SK-N-SH (cell line): ENCODE results near the gene TMEM106A. TPM values are rescaled to one million over a fixed set of nuclear protein-coding genes. Genes with fewer than 3 reads are reported as not detected.

Experiments used
- CTCF ChIA-PET: fragments of 300-600, 350-600 bp; formaldehyde crosslinking; extraction: SDS; loops from one replicate; lab custom pipeline; 2021; lab: Yijun Ruan, JAX
- POLR2A ChIA-PET: fragments of 350-600 bp; sonication (Branson Sonifier 250); formaldehyde crosslinking; extraction: SDS; loops from one replicate; lab custom pipeline; 2020; ENCODE audit warnings: antibody characterized with exemption, inconsistent platforms; lab: Yijun Ruan, JAX
- DNase-seq: peaks from one replicate; pipeline ENCODE4 v3.0.0; 2012
- H2AFZ ChIP-seq: fragments of 200-600 bp; sonication (generic); 2 replicates; pipeline ENCODE4 v1.8.1; 2016; ENCODE audit warnings: antibody characterized with exemption, mild to moderate bottlenecking, low read depth
- H3F3A ChIP-seq: fragments of 200-600 bp; sonication (generic); replicated peaks from 2 replicates; pipeline ENCODE3; 2016; ENCODE audit warnings: antibody characterized with exemption, mild to moderate bottlenecking; ENCODE audit not compliant: insufficient read depth
- H3K27ac ChIP-seq, 2 experiments: fragments of 200-500 bp in 1 of 2; fragments of 200-600 bp in 1 of 2; sonication (Bioruptor generic) in 1 of 2; sonication (generic), shearing (Covaris generic) in 1 of 2; 2 replicates each; pipeline versions ENCODE4 v1.5.1 to v1.6.1; 2014 to 2016; ENCODE audit warnings: low read depth in 2 of 2, inconsistent platforms in 1 of 2, low read length in 1 of 2, mild to moderate bottlenecking in 1 of 2, mixed read lengths in 1 of 2
- H3K27me3 ChIP-seq: fragments of 200-600 bp; sonication (generic), shearing (Covaris generic); 2 replicates; pipeline ENCODE4 v1.6.1; 2016; ENCODE audit warnings: mixed run types; ENCODE audit not compliant: insufficient read depth
- H3K36me3 ChIP-seq, 2 experiments: fragments of 200-500 bp in 1 of 2; fragments of 200-600 bp in 1 of 2; sonication (Bioruptor generic) in 1 of 2; sonication (generic) in 1 of 2; replicated peaks in 1 of 2; 2 replicates each; pipeline versions ENCODE3 to v1.5.1; 2014 to 2016; ENCODE audit warnings: low read length in 1 of 2, mild to moderate bottlenecking in 1 of 2; ENCODE audit not compliant: insufficient read depth in 2 of 2, control insufficient read depth in 1 of 2
- H3K4me1 ChIP-seq, 2 experiments: fragments of 200-500 bp in 1 of 2; fragments of 200-600 bp in 1 of 2; sonication (Bioruptor generic) in 1 of 2; sonication (generic), shearing (Covaris generic) in 1 of 2; 2 replicates each; pipeline versions ENCODE4 v1.5.1 to v1.6.1; 2014 to 2016; ENCODE audit warnings: low read depth in 1 of 2, low read length in 1 of 2, mixed run types in 1 of 2; ENCODE audit not compliant: insufficient read depth in 2 of 2, control insufficient read depth in 1 of 2
- H3K4me2 ChIP-seq: fragments of 200-600 bp; sonication (generic), shearing (Covaris generic); 2 replicates; pipeline ENCODE4 v1.6.1; 2017; ENCODE audit warnings: mixed run types
- H3K4me3 ChIP-seq, 2 experiments: fragments of 200-500 bp in 1 of 2; fragments of 200-600 bp in 1 of 2; sonication (Bioruptor generic) in 1 of 2; sonication (generic), shearing (Covaris generic) in 1 of 2; 2 replicates each; pipeline versions ENCODE4 v1.5.1 to v1.8.1; 2014 to 2016; ENCODE audit warnings: low read depth in 2 of 2, inconsistent platforms in 1 of 2, low read length in 1 of 2, mild to moderate bottlenecking in 1 of 2, mixed read lengths in 1 of 2, moderate library complexity in 1 of 2
- H3K79me2 ChIP-seq: fragments of 200-600 bp; sonication (generic); 2 replicates; pipeline ENCODE4 v1.8.1; 2017; ENCODE audit warnings: mild to moderate bottlenecking; ENCODE audit not compliant: insufficient read depth
- H3K9ac ChIP-seq: fragments of 200-600 bp; sonication (generic); 2 replicates; pipeline ENCODE4 v1.6.1; 2017; ENCODE audit warnings: mixed run types
- H3K9me2 ChIP-seq: fragments of 200-600 bp; sonication (generic); 2 replicates; pipeline ENCODE4 v1.6.1; 2017; ENCODE audit warnings: mixed run types
- H3K9me3 ChIP-seq: fragments of 200-600 bp; sonication (generic); 2 replicates; pipeline ENCODE4 v1.6.1; 2017; ENCODE audit warnings: mixed run types, mild to moderate bottlenecking, moderate library complexity
- H4K20me1 ChIP-seq: fragments of 200-600 bp; sonication (generic); 2 replicates; pipeline ENCODE4 v1.6.1; 2017; ENCODE audit warnings: mild to moderate bottlenecking, mixed run types; ENCODE audit not compliant: insufficient read depth
- ELF1 ChIP-seq: IDR thresholded peaks from 2 replicates; pipeline ENCODE4 v1.4.0; 2012
- FOXJ3 ChIP-seq: sonication (generic); formaldehyde crosslinking; IDR thresholded peaks from 2 replicates; pipeline ENCODE4 v1.5.1; 2020; ENCODE audit warnings: mild to moderate bottlenecking, missing genetic modification reagents
- GABPA ChIP-seq: IDR thresholded peaks from 2 replicates; pipeline ENCODE4 v1.4.0; 2012; ENCODE audit warnings: low read depth, mild to moderate bottlenecking
- IRF3 ChIP-seq: fragments of 150-350 bp; IDR thresholded peaks from 2 replicates; pipeline ENCODE4 v1.6.1; 2016; ENCODE audit warnings: mild to moderate bottlenecking, low read depth, low read length
- JUND ChIP-seq: IDR thresholded peaks from 2 replicates; pipeline ENCODE4 v1.4.0; 2012
- MEF2A ChIP-seq: IDR thresholded peaks from 2 replicates; pipeline ENCODE4 v1.4.0; 2012; ENCODE audit warnings: low read depth, borderline replicate concordance
- NFIC ChIP-seq: IDR thresholded peaks from 2 replicates; pipeline ENCODE4 v1.4.0; 2012; ENCODE audit warnings: borderline replicate concordance
- NRF1 ChIP-seq: IDR thresholded peaks from 2 replicates; pipeline ENCODE4 v1.6.1; 2012; ENCODE audit warnings: low read depth, mild to moderate bottlenecking, low read length
- PBX3 ChIP-seq: IDR thresholded peaks from 2 replicates; pipeline ENCODE4; 2012
- REST ChIP-seq: IDR thresholded peaks from 2 replicates; pipeline ENCODE4 v1.6.1; 2012; ENCODE audit warnings: mild to moderate bottlenecking, low read depth, low read length, moderate library complexity
- RFX5 ChIP-seq: IDR thresholded peaks from 2 replicates; pipeline ENCODE4 v1.6.1; 2012; ENCODE audit warnings: mild to moderate bottlenecking, improper control_type of control experiment, low read length
- RXRA ChIP-seq: IDR thresholded peaks from 2 replicates; pipeline ENCODE4 v1.4.0; 2012; ENCODE audit warnings: low read depth, mild to moderate bottlenecking, borderline replicate concordance
- SIN3A ChIP-seq: IDR thresholded peaks from 2 replicates; pipeline ENCODE4 v1.6.1; 2012; ENCODE audit warnings: low read depth, mild to moderate bottlenecking, low read length, moderate library complexity, borderline replicate concordance
- SMC3 ChIP-seq: IDR thresholded peaks from 2 replicates; pipeline ENCODE4 v1.6.1; 2012; ENCODE audit warnings: low read depth, low read length, improper control_type of control experiment
- TAF1 ChIP-seq: IDR thresholded peaks from 2 replicates; pipeline ENCODE4 v1.6.1; 2012; ENCODE audit warnings: low read depth, mild to moderate bottlenecking, low read length, moderate library complexity, borderline replicate concordance
- TCF12 ChIP-seq: IDR thresholded peaks from 2 replicates; pipeline ENCODE4 v1.4.0; 2012
- TEAD4 ChIP-seq: IDR thresholded peaks from 2 replicates; pipeline ENCODE4 v1.4.0; 2012; ENCODE audit warnings: mild to moderate bottlenecking, borderline replicate concordance; ENCODE audit not compliant: insufficient read depth
- USF2 ChIP-seq: fragments of 150-350 bp; IDR thresholded peaks from 2 replicates; pipeline ENCODE4 v1.6.1; 2017; ENCODE audit warnings: antibody characterized with exemption, low read length, low read depth, borderline replicate concordance
- WGBS: methylation state at CpG from one replicate; pipeline ENCODE4 v1.1.6; 2017; ENCODE audit warnings: low lambda C conversion rate; 5-methylcytosine and 5-hydroxymethylcytosine counted together
- polyA plus RNA-seq, 3 experiments: library from polyadenylated mRNA; depleted of rRNA; stranded (reverse); fragments of >200 nt; gene quantifications; 2 replicates each; pipeline ENCODE4 v1.2.3, GENCODE V29; 2012
- TF ChIP-seq, protein P1 (sequence below): IDR thresholded peaks from 2 replicates; pipeline ENCODE4 v1.4.0; 2012; ENCODE audit warnings: low read depth, borderline replicate concordance
- TF ChIP-seq, protein P2 (sequence below): IDR thresholded peaks from 2 replicates; pipeline ENCODE4 v1.4.0; 2012; ENCODE audit warnings: low read depth

Gene TMEM106A
- polyA plus RNA-seq, 1 of the 3 experiments (the other 2 are of a cell fraction), result 0.12 TPM

GRCh38 chr17:43171586-43172487 lies 39.8 kb upstream of the TMEM106A start (continued):
- no peak for TF ChIP-seq REST

DNA sequence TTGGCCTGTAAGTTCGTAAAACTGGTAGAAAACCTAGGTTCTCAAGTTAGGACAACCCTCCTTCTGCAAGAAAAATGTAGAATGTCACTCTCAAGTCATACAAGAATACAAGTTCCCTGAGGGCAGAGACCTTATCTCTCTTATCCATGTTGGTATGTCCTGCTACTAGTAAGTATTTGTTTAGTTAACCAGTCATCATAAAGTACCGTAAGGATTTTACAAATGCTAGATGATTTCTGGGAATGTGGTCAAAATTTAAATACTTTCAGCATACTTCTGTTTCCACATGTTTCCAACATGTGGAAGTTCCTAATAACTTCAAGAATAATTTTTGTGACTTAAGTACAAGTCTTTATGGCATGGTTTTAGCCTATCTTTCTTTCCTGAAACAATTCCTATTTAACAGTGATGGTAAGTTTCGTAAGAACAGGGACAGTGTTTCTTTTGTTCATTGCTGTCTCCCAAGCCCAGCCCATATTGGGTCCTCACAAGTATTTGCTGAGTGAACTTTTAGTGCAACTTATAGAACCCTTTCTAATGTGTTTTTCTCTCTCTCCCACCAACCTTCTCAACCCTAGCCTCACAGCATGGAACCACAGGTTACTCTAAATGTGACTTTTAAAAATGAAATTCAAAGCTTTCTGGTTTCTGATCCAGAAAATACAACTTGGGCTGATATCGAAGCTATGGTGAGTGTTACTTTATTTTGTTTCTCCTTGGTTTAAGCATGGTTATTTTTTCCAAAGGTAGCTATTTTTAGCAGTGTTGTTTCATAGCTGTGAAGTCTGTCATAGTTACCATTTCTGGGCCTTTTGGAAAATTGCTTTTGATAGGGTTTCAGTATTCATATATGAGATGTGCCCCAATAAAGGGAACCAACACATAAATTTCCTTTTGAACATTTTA lies 36.2 kb upstream of the TMEM106A start:
- 77% methylated on average over 4 of the region's 4 CpGs for whole genome bisulfite sequencing
- H3K9ac ChIP-seq, result no peak overlapping the region

More for the DNA sequence above, 36.2 kb upstream of the TMEM106A start:
- Histone ChIP-seq H3K27me3 (no peaks in the 10 kb centered on the region), H3K9me2 (no peaks in the 10 kb centered on the region), H3F3A (peaks cover 26% of the 10 kb centered on the region), H4K20me1 (0 out of 2 replicates have a peak, but pooled peaks cover 4% of the 10 kb centered on the region), H3K4me1 (peaks cover 0 to 4% of the 10 kb centered on the region in 2 experiments; a peak in 2 of 4 replicates), H3K27ac (no peak overlapping the region), H2AFZ (no peak overlapping the region), H3K4me3 (no peak overlapping the region), H3K9me3 (no peaks in the 10 kb centered on the region), H3K79me2 (peaks cover 58% of the 10 kb centered on the region), H3K4me2 (no peak overlapping the region), H3K36me3 (peaks cover 39 to 48% of the 10 kb centered on the region in 2 experiments)
- CTCF ChIA-PET, result no interaction called here
- no peak for DNase-seq
- TF ChIP-seq TAF1 (no peak), SIN3A (no peak), NFIC (no peak), USF2 (no peak), PBX3 (no peak), IRF3 (no peak), JUND (no peak), RFX5 (no peak), RXRA (no peak), TEAD4 (no peak), GABPA (no peak), TCF12 (no peak), FOXJ3 (no peak), SMC3 (no peak), ELF1 (no peak), NRF1 (no peak), MEF2A (no peak)
- TF ChIP-seq, protein P1, sequence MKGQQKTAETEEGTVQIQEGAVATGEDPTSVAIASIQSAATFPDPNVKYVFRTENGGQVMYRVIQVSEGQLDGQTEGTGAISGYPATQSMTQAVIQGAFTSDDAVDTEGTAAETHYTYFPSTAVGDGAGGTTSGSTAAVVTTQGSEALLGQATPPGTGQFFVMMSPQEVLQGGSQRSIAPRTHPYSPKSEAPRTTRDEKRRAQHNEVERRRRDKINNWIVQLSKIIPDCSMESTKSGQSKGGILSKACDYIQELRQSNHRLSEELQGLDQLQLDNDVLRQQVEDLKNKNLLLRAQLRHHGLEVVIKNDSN, result no peak
- TF ChIP-seq, protein P2, sequence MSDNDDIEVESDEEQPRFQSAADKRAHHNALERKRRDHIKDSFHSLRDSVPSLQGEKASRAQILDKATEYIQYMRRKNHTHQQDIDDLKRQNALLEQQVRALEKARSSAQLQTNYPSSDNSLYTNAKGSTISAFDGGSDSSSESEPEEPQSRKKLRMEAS, result no peak
- POLR2A ChIA-PET, result no interaction called here
